ENCODE measurements around the gene DIAPH2. TPM values are rescaled to one million over a fixed set of nuclear protein-coding genes. Genes with fewer than 3 reads are reported as not detected.

Gene DIAPH2
- total RNA-seq, 4 donors from 2014 or later: 11.1 to 26.5 (median 18.7) TPM

GRCh38 chrX:97045470-97045869, 360.8 kb downstream of the DIAPH2 start:
- no peak for TF ChIP-seq POLR2A (IDR thresholded peaks at IDR 0.05)
- no peak for TF ChIP-seq CTCF (IDR thresholded peaks at IDR 0.05)
- no peaks in the 10 kb centered on the region for H3K27me3 ChIP-seq
- intact Hi-C loops (cut with DNase I): no loop called here
- H3K27ac ChIP-seq: no peak overlapping the region
- WGBS, 2 donors: 81 to 91% methylated on average over 1 of the region's 1 CpG
- no peaks in the 10 kb centered on the region for H3K4me1 ChIP-seq
- no peaks in the 10 kb centered on the region for H3K9me3 ChIP-seq
- no peak for DNase-seq
- no peak overlapping the region for H3K4me3 ChIP-seq (replicated peaks in 1 of 3)
- no peaks in the 10 kb centered on the region for H3K36me3 ChIP-seq

GRCh38 chrX:97046867-97047266, 362.2 kb downstream of the DIAPH2 start:
- no peak overlapping the region for H3K4me3 ChIP-seq (replicated peaks in 1 of 3)
- no peak overlapping the region for H3K27ac ChIP-seq
- intact Hi-C loops (cut with DNase I): no loop called here
- H3K9me3 ChIP-seq: no peaks in the 10 kb centered on the region
- H3K36me3 ChIP-seq: no peaks in the 10 kb centered on the region
- no peak for DNase-seq
- no peaks in the 10 kb centered on the region for H3K4me1 ChIP-seq
- TF ChIP-seq POLR2A (IDR thresholded peaks at IDR 0.05) (no peak), CTCF (IDR thresholded peaks at IDR 0.05) (no peak)
- H3K27me3 ChIP-seq: no peaks in the 10 kb centered on the region
- WGBS, 2 donors: 94 to 95% methylated on average over 3 of the region's 3 CpGs

GRCh38 chrX:97050392-97050791, 365.8 kb downstream of the DIAPH2 start:
- no peak for DNase-seq
- Histone ChIP-seq H3K4me1 (no peaks in the 10 kb centered on the region), H3K9me3 (no peaks in the 10 kb centered on the region), H3K27ac (no peak overlapping the region), H3K27me3 (no peaks in the 10 kb centered on the region), H3K36me3 (no peaks in the 10 kb centered on the region), H3K4me3 (replicated peaks in 1 of 3) (no peak overlapping the region)
- no peak for TF ChIP-seq POLR2A (IDR thresholded peaks at IDR 0.05)
- no peak for TF ChIP-seq CTCF (IDR thresholded peaks at IDR 0.05)
- intact Hi-C loops (cut with DNase I): no loop called here
- 67 to 68% methylated on average over 2 of the region's 2 CpGs for WGBS, 2 donors

- Histone ChIP-seq H3K27me3 (no peaks in the 10 kb centered on the region), H3K4me1 (no peaks in the 10 kb centered on the region), H3K27ac (peak overlapping the region in 1 of 3 donors; percentile 13), H3K36me3 (no peaks in the 10 kb centered on the region), H3K9me3 (no peaks in the 10 kb centered on the region), H3K4me3 (replicated peaks in 1 of 3) (no peak overlapping the region)
- peak; percentile 5 to 13 for DNase-seq
- WGBS, 2 donors: 25 to 46% methylated on average over 4 of the region's 4 CpGs
- intact Hi-C loops (cut with DNase I): no loop called here
- no peak for TF ChIP-seq POLR2A (IDR thresholded peaks at IDR 0.05)
These were observed 372.8 kb downstream of the DIAPH2 start for GRCh38 chrX:97057349-97057909.

- H3K9me3 ChIP-seq: no peaks in the 10 kb centered on the region
- no peaks in the 10 kb centered on the region for H3K36me3 ChIP-seq
- no peak overlapping the region for H3K27ac ChIP-seq
- intact Hi-C loops (cut with DNase I): no loop called here
- no peak overlapping the region for H3K4me3 ChIP-seq (replicated peaks in 1 of 3)
- no peaks in the 10 kb centered on the region for H3K27me3 ChIP-seq
- no peaks in the 10 kb centered on the region for H3K4me1 ChIP-seq
- TF ChIP-seq POLR2A (IDR thresholded peaks at IDR 0.05) (no peak), CTCF (IDR thresholded peaks at IDR 0.05) (no peak)
- DNase-seq: no peak
- WGBS, 2 donors: 94 to 97% methylated on average over 4 of the region's 4 CpGs
These were observed 375.4 kb downstream of the DIAPH2 start for GRCh38 chrX:97060020-97060419.
